H1 (cell line): ENCODE data around the gene RBP4. TPM values are rescaled to one million over a fixed set of nuclear protein-coding genes. Genes with fewer than 3 reads are reported as not detected.

ENCODE experiments used
- CTCF ChIA-PET: fragments of 300-600 bp; sonication (Branson Sonifier 250); formaldehyde crosslinking; loops from one replicate; lab custom pipeline; 2021; ENCODE audit not compliant: partially characterized antibody; lab: Charles Lee
- POLR2A ChIA-PET: fragments of 300-600 bp; sonication (Branson Sonifier 250); formaldehyde crosslinking; loops from one replicate; lab custom pipeline; 2021; ENCODE audit warnings: inconsistent platforms; ENCODE audit not compliant: partially characterized antibody; lab: Charles Lee
- DNase-seq, 2 experiments: peaks; one replicate each; pipeline versions ENCODE4 v3.0.0 to v3.0.0-alpha.2; 2010 to 2022; ENCODE audit warnings: low spot score in 2 of 2, low read depth in 1 of 2, mixed read lengths in 1 of 2
- FAIRE-seq: peaks from 2 replicates; lab custom pipeline; 2011; peaks lifted over from hg19 to GRCh38; lab: Jason Lieb, UNC
- H2AFZ ChIP-seq: 2 replicates; pipeline ENCODE4 v1.8.1; 2012; ENCODE audit warnings: low read length, inconsistent platforms
- H2AK5ac ChIP-seq: 2 replicates; pipeline ENCODE4 v1.6.1; 2013; ENCODE audit warnings: low read depth, low read length
- H2BK120ac ChIP-seq: replicated peaks from 2 replicates; pipeline ENCODE3; 2013; ENCODE audit warnings: low read depth, low read length, inconsistent platforms
- H2BK12ac ChIP-seq: 2 replicates; pipeline ENCODE4 v1.6.1; 2013; ENCODE audit warnings: low read depth, low read length
- H2BK15ac ChIP-seq: 2 replicates; pipeline ENCODE4 v1.6.1; 2013; ENCODE audit warnings: low read length
- H2BK20ac ChIP-seq: 2 replicates; pipeline ENCODE4 v1.6.1; 2013; ENCODE audit warnings: low read length
- H2BK5ac ChIP-seq: 2 replicates; pipeline ENCODE4 v1.6.1; 2013; ENCODE audit warnings: low read depth, low read length
- H3K14ac ChIP-seq: 2 replicates; pipeline ENCODE4 v1.6.1; 2013; ENCODE audit warnings: inconsistent platforms; ENCODE audit not compliant: insufficient read length
- H3K18ac ChIP-seq: 2 replicates; pipeline ENCODE4 v1.6.1; 2013; ENCODE audit warnings: low read length; ENCODE audit errors: extremely low read depth
- H3K23ac ChIP-seq: 2 replicates; pipeline ENCODE4 v1.6.1; 2013; ENCODE audit warnings: inconsistent platforms; ENCODE audit not compliant: insufficient read length
- H3K23me2 ChIP-seq: 2 replicates; pipeline ENCODE4 v1.6.1; 2013; ENCODE audit warnings: low read depth, low read length
- H3K27ac ChIP-seq: 2 replicates; pipeline ENCODE4 v1.6.1; 2011; ENCODE audit warnings: low read depth, low read length, inconsistent platforms
- H3K27me3 ChIP-seq, 4 experiments: replicated peaks in 1 of 4; 1 replicate in 1 of 4; 2 replicates in 3 of 4; pipeline versions ENCODE4 v1.6.1 to v1.8.1; 2011 to 2013; ENCODE audit warnings: low read length in 3 of 4, mild to moderate bottlenecking in 3 of 4, inconsistent platforms in 2 of 4, mixed read lengths in 2 of 4, moderate library complexity in 1 of 4; ENCODE audit not compliant: control insufficient read depth in 3 of 4, insufficient read depth in 3 of 4; ENCODE audit errors: extremely low read depth in 1 of 4
- H3K36me3 ChIP-seq, 4 experiments: 2 replicates each; pipeline versions ENCODE4 v1.6.1 to v1.8.1; 2011 to 2013; ENCODE audit warnings: mild to moderate bottlenecking in 4 of 4, low read length in 3 of 4, moderate library complexity in 2 of 4, control low read depth in 1 of 4, inconsistent platforms in 1 of 4; ENCODE audit not compliant: insufficient read depth in 4 of 4, control insufficient read depth in 2 of 4
- H3K4ac ChIP-seq: replicated peaks from 2 replicates; pipeline ENCODE3; 2013; ENCODE audit warnings: low read length, low read depth, mixed read lengths, inconsistent platforms; ENCODE audit not compliant: insufficient read length
- H3K4me1 ChIP-seq, 4 experiments: replicated peaks in 1 of 4; 1 replicate in 1 of 4; 2 replicates in 3 of 4; pipeline versions ENCODE4 v1.6.1 to v1.8.1; 2011 to 2013; ENCODE audit warnings: low read length in 3 of 4, inconsistent platforms in 2 of 4, mixed read lengths in 1 of 4; ENCODE audit not compliant: insufficient read depth in 4 of 4, control insufficient read depth in 3 of 4
- H3K4me2 ChIP-seq, 2 experiments: 2 replicates each; pipeline versions ENCODE4 v1.6.1 to v1.8.1; 2011 to 2013; ENCODE audit warnings: low read depth in 2 of 2, low read length in 2 of 2, control low read depth in 1 of 2, inconsistent platforms in 1 of 2, mild to moderate bottlenecking in 1 of 2; ENCODE audit not compliant: insufficient read depth in 1 of 2
- H3K4me3 ChIP-seq, 4 experiments: fragments of 200-600, 300-600 bp in 1 of 4; sonication (generic), shearing (Covaris generic), sonication (Bioruptor Twin) in 1 of 4; 2 replicates each; pipeline versions ENCODE4 v1.5.1 to v1.8.1; 2011 to 2016; ENCODE audit warnings: low read length in 4 of 4, low read depth in 3 of 4, control low read depth in 2 of 4, inconsistent platforms in 2 of 4, mild to moderate bottlenecking in 2 of 4, mixed read lengths in 1 of 4, moderate library complexity in 1 of 4; ENCODE audit not compliant: insufficient read depth in 2 of 4; ENCODE audit errors: extremely low read depth in 1 of 4
- H3K56ac ChIP-seq: replicated peaks from 2 replicates; pipeline ENCODE3; 2013; ENCODE audit warnings: low read depth, mild to moderate bottlenecking, mixed read lengths, low read length, inconsistent platforms; ENCODE audit not compliant: insufficient read length
- H3K79me1 ChIP-seq: 2 replicates; pipeline ENCODE4 v1.6.1; 2013; ENCODE audit warnings: low read depth, low read length, control low read depth
- H3K79me2 ChIP-seq, 2 experiments: 2 replicates each; pipeline versions ENCODE4 v1.6.1 to v1.8.1; 2012 to 2013; ENCODE audit warnings: low read length in 2 of 2, mild to moderate bottlenecking in 2 of 2, inconsistent platforms in 1 of 2; ENCODE audit not compliant: insufficient read depth in 2 of 2, control insufficient read depth in 1 of 2
- H3K9ac ChIP-seq, 4 experiments: replicated peaks in 1 of 4; 1 replicate in 1 of 4; 2 replicates in 3 of 4; pipeline versions ENCODE4 v1.6.1 to v1.8.1; 2011 to 2013; ENCODE audit warnings: low read depth in 3 of 4, low read length in 3 of 4, control low read depth in 2 of 4, mild to moderate bottlenecking in 2 of 4, moderate library complexity in 2 of 4, inconsistent platforms in 1 of 4; ENCODE audit errors: extremely low read depth in 1 of 4
- H3K9me3 ChIP-seq, 2 experiments: 2 replicates each; pipeline versions ENCODE4 v1.6.1 to v1.8.1; 2012 to 2013; ENCODE audit warnings: mild to moderate bottlenecking in 2 of 2, moderate library complexity in 2 of 2, control low read depth in 1 of 2, inconsistent platforms in 1 of 2, low read depth in 1 of 2, low read length in 1 of 2, mixed read lengths in 1 of 2; ENCODE audit not compliant: insufficient read depth in 2 of 2
- H4K20me1 ChIP-seq, 2 experiments: replicated peaks in 1 of 2; 2 replicates each; pipeline versions ENCODE3 to v1.8.1; 2011 to 2013; ENCODE audit warnings: inconsistent platforms in 2 of 2, low read length in 2 of 2, mild to moderate bottlenecking in 1 of 2; ENCODE audit not compliant: insufficient read depth in 2 of 2, control insufficient read depth in 1 of 2
- H4K5ac ChIP-seq: 2 replicates; pipeline ENCODE4 v1.6.1; 2013; ENCODE audit warnings: low read length, low read depth, mixed read lengths, inconsistent platforms; ENCODE audit not compliant: insufficient read length
- H4K8ac ChIP-seq: 2 replicates; pipeline ENCODE4 v1.8.0; 2013; ENCODE audit warnings: mild to moderate bottlenecking, moderate library complexity, low read length, inconsistent platforms; ENCODE audit not compliant: insufficient read depth; ENCODE audit errors: extremely low read depth
- H4K91ac ChIP-seq: replicated peaks from 2 replicates; pipeline ENCODE3; 2013; ENCODE audit warnings: low read length, mixed read lengths, inconsistent platforms; ENCODE audit not compliant: insufficient read length
- ASH2L ChIP-seq: fragments of 200-600, 300-600 bp; sonication (generic); IDR thresholded peaks from one replicate; pipeline ENCODE4 v1.7.1; 2017; ENCODE audit warnings: low read length
- CHD2 ChIP-seq: IDR thresholded peaks from 2 replicates; pipeline ENCODE4 v1.6.1; 2012; ENCODE audit warnings: low read length, improper control_type of control experiment
- CREB1 ChIP-seq: IDR thresholded peaks from 2 replicates; pipeline ENCODE4 v1.6.1; 2012; ENCODE audit warnings: inconsistent platforms
- EP300 ChIP-seq, 2 experiments: IDR thresholded peaks; 1 replicate in 1 of 2; 2 replicates in 1 of 2; pipeline ENCODE4 v1.6.1; 2011 to 2012; ENCODE audit warnings: low read depth in 2 of 2, low read length in 2 of 2, mild to moderate bottlenecking in 2 of 2, borderline replicate concordance in 1 of 2, inconsistent platforms in 1 of 2, moderate library complexity in 1 of 2
- GABPA ChIP-seq: IDR thresholded peaks from 2 replicates; pipeline ENCODE4 v1.6.1; 2011; ENCODE audit warnings: mild to moderate bottlenecking, low read length, moderate library complexity, borderline replicate concordance; ENCODE audit not compliant: insufficient read depth
- HDAC2 ChIP-seq, 2 experiments: fragments of 300-600 bp in 1 of 2; sonication (generic) in 1 of 2; IDR thresholded peaks; 2 replicates each; pipeline ENCODE4 v1.6.1; 2011 to 2012; ENCODE audit warnings: low read depth in 2 of 2, low read length in 2 of 2, mild to moderate bottlenecking in 2 of 2, moderate library complexity in 2 of 2, borderline replicate concordance in 1 of 2, inconsistent platforms in 1 of 2
- HDAC6 ChIP-seq: IDR thresholded peaks from one replicate; pipeline ENCODE4 v1.7.1; 2012; ENCODE audit warnings: low read depth, mild to moderate bottlenecking, inconsistent platforms, low read length, moderate library complexity
- MAFK ChIP-seq: IDR thresholded peaks from 2 replicates; pipeline ENCODE4 v1.6.1; 2012; ENCODE audit warnings: low read depth, mild to moderate bottlenecking, improper control_type of control experiment, low read length
- POU5F1 ChIP-seq: IDR thresholded peaks from 2 replicates; pipeline ENCODE4 v1.6.1; 2011; ENCODE audit warnings: low read depth, mild to moderate bottlenecking, low read length, moderate library complexity
- RBBP5 ChIP-seq: IDR thresholded peaks from 2 replicates; pipeline ENCODE4 v1.7.1; 2012; ENCODE audit warnings: low read depth, mild to moderate bottlenecking, inconsistent platforms, low read length, moderate library complexity, borderline replicate concordance
- RNF2 ChIP-seq: fragments of 200-900, 300-1000 bp; sonication (generic); IDR thresholded peaks from 2 replicates; pipeline ENCODE4 v1.7.1; 2016; ENCODE audit warnings: borderline replicate concordance, low read depth, mild to moderate bottlenecking, antibody characterized with exemption, low read length; ENCODE audit not compliant: poor library complexity, severe bottlenecking; ENCODE audit errors: missing control alignments
- SP2 ChIP-seq: IDR thresholded peaks from 2 replicates; pipeline ENCODE4 v1.6.1; 2012; ENCODE audit warnings: mild to moderate bottlenecking, low read length, inconsistent platforms
- YY1 ChIP-seq: IDR thresholded peaks from 2 replicates; pipeline ENCODE4 v1.6.1; 2011; ENCODE audit warnings: low read depth, mild to moderate bottlenecking, low read length
- polyA plus RNA-seq, 7 experiments: library from polyadenylated mRNA; depleted of rRNA in 3 of 7; stranded (reverse) in 5 of 7; unstranded in 2 of 7; fragments of >200 nt in 5 of 7; fragments of 200-250 nt in 2 of 7; gene quantifications; 1 replicate in 5 of 7; 2 replicates in 1 of 7; 4 replicates in 1 of 7; pipeline versions ENCODE4 v1.2.1 to v1.2.3, GENCODE V29; 2011 to 2013; ENCODE audit warnings: missing spikeins in 2 of 7, mixed read lengths in 2 of 7
- total RNA-seq: library from RNA; stranded (reverse); fragmentation: NEBNext Ultra II Directional; extraction: Animal tissue kit (Norgen Biotek cat#: 25700); gene quantifications from 2 replicates; pipeline ENCODE4 v1.2.1, GENCODE V29; 2021
- TF ChIP-seq, protein P1 (sequence below): IDR thresholded peaks from 2 replicates; pipeline ENCODE4 v1.6.1; 2012; ENCODE audit warnings: low read length, inconsistent platforms

Gene RBP4
- total and polyA plus RNA-seq, 2 of the 8 experiments (the other 6 are each of a cell fraction or from before 2014, with no cell fraction given): 0.42 to 0.97 TPM

DNA sequence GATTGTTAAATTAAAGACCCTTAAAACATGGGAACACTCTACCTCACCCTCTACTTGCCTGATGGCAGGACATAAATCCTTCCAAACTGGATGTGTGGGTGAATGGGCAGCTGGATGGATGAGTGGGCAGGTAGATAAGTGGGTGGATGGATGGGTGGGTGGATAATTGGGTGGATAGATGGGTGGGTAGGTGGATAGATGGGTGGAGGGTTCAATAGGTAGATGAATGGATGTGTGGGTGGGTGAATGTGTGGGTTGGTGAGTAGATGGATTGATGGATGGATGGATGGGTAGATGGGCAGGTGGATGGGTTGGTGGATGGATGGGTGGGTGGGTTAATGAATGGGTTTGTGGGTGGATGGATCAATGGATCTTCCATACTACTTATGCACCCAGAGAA, 53.5 kb downstream of the RBP4 start:
- H3K4ac ChIP-seq: no peak overlapping the region
- no peak overlapping the region for H3K14ac ChIP-seq
- H2AK5ac ChIP-seq: no peak overlapping the region
- no peak overlapping the region for H3K9ac ChIP-seq
- H3K4me2 ChIP-seq: no peak overlapping the region
- no peak overlapping the region for H2BK5ac ChIP-seq
- no peaks in the 10 kb centered on the region for H3K79me2 ChIP-seq
- no peak overlapping the region for H3K56ac ChIP-seq
- no peak overlapping the region for H4K91ac ChIP-seq
- CTCF ChIA-PET: interaction anchor here (1.1 kb wide), 1 partner anchor 133 kb away, joined by 3 read pairs; no protein-coding TSS in a partner anchor
- no peak overlapping the region for H4K5ac ChIP-seq
- FAIRE-seq: no peak
- H2AFZ ChIP-seq: no peak overlapping the region
- H4K8ac ChIP-seq: no peak overlapping the region
- H2BK120ac ChIP-seq: no peak overlapping the region
- no peak overlapping the region for H2BK12ac ChIP-seq
- H4K20me1 ChIP-seq: no peaks in the 10 kb centered on the region
- no peak overlapping the region for H3K18ac ChIP-seq
- H3K23me2 ChIP-seq: peaks cover 4% of the 10 kb centered on the region; the same call in 1 of the 2 replicates
- no peak overlapping the region for H3K23ac ChIP-seq
- H3K4me3 ChIP-seq: no peak overlapping the region
- no peaks in the 10 kb centered on the region for H3K79me1 ChIP-seq
- H3K9me3 ChIP-seq: no peaks in the 10 kb centered on the region
- POLR2A ChIA-PET: no interaction called here
- no peaks in the 10 kb centered on the region for H3K36me3 ChIP-seq
- no peak overlapping the region for H3K27ac ChIP-seq
- no peak for DNase-seq
- H2BK15ac ChIP-seq: no peak overlapping the region
- no peaks in the 10 kb centered on the region for H3K4me1 ChIP-seq
- H3K27me3 ChIP-seq: no peaks in the 10 kb centered on the region
- H2BK20ac ChIP-seq: no peak overlapping the region
- TF ChIP-seq RNF2 (no peak), CHD2 (no peak), EP300 (IDR thresholded peaks at IDR 0.05; ENCODE audit: borderline replicate concordance in 1 of 2, low read depth in 2 of 2, low read length in 2 of 2) (no peak), HDAC6 (no peak), ASH2L (no peak), CREB1 (no peak), GABPA (no peak), MAFK (no peak), RBBP5 (no peak), POU5F1 (no peak), HDAC2 (IDR thresholded peaks at IDR 0.05; ENCODE audit: borderline replicate concordance in 1 of 2, low read depth in 2 of 2, low read length in 2 of 2) (no peak), SP2 (no peak), YY1 (no peak)
- TF ChIP-seq, protein P1, sequence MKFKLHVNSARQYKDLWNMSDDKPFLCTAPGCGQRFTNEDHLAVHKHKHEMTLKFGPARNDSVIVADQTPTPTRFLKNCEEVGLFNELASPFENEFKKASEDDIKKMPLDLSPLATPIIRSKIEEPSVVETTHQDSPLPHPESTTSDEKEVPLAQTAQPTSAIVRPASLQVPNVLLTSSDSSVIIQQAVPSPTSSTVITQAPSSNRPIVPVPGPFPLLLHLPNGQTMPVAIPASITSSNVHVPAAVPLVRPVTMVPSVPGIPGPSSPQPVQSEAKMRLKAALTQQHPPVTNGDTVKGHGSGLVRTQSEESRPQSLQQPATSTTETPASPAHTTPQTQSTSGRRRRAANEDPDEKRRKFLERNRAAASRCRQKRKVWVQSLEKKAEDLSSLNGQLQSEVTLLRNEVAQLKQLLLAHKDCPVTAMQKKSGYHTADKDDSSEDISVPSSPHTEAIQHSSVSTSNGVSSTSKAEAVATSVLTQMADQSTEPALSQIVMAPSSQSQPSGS: no peak
